Neural progenitor cell (in vitro differentiated cells): ENCODE data around the gene PARVA.

ENCODE experiments used
- EZH2 ChIP-seq: fragments of 200-600 bp; sonication (generic); IDR thresholded peaks from 2 replicates; pipeline ENCODE4 v1.6.1; 2017; ENCODE audit warnings: antibody characterized with exemption, mild to moderate bottlenecking, moderate library complexity
- TF ChIP-seq, protein P1 (sequence below): fragments of 200-600 bp; sonication (generic); IDR thresholded peaks from 2 replicates; pipeline ENCODE4 v1.5.1; 2017; ENCODE audit warnings: antibody characterized with exemption, mild to moderate bottlenecking

- TF ChIP-seq, protein P1, sequence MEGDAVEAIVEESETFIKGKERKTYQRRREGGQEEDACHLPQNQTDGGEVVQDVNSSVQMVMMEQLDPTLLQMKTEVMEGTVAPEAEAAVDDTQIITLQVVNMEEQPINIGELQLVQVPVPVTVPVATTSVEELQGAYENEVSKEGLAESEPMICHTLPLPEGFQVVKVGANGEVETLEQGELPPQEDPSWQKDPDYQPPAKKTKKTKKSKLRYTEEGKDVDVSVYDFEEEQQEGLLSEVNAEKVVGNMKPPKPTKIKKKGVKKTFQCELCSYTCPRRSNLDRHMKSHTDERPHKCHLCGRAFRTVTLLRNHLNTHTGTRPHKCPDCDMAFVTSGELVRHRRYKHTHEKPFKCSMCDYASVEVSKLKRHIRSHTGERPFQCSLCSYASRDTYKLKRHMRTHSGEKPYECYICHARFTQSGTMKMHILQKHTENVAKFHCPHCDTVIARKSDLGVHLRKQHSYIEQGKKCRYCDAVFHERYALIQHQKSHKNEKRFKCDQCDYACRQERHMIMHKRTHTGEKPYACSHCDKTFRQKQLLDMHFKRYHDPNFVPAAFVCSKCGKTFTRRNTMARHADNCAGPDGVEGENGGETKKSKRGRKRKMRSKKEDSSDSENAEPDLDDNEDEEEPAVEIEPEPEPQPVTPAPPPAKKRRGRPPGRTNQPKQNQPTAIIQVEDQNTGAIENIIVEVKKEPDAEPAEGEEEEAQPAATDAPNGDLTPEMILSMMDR, result no peak
- no peak for TF ChIP-seq EZH2
Observed at GRCh38 chr11:12518606-12519385, 141.4 kb downstream of the PARVA start.
